22Rv1 (cell line): Measurements from ENCODE around the gene CNTF.
"Not testable (repeated sequence)": the region's sequence is repeated elsewhere in the genome, so short reads cannot be mapped to it uniquely, and the experiment has no call there.

Experiments
- ZFX ChIP-seq: fragments of 450-650 bp; IDR thresholded peaks from 2 replicates; pipeline ENCODE4 v1.6.1; 2017; ENCODE audit warnings: antibody characterized with exemption, borderline replicate concordance
- TF ChIP-seq, protein P1 (sequence below): fragments of 450-650 bp; IDR thresholded peaks from 2 replicates; pipeline ENCODE4 v1.5.1; 2017; ENCODE audit warnings: mild to moderate bottlenecking

DNA sequence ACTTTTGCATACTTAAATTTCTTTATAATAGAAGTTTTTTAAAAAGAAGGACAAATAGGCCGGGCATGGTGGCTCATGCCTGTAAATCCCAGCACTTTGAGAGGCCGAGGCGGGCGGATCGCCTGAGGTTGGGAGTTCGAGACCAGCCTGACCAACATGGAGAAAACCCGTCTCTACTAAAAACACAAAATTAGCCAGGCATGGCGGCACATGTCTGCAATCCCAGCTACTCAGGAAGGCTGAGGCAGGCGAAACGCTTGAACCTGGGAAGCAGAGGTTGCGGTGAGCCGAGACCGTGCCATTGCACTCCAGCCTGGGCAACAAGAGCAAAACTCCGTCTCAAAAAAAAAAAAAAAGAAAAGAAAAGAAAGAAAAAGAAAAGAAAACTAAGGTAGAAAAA is 49.6 kb upstream of the CNTF start:
- TF ChIP-seq, protein P1, sequence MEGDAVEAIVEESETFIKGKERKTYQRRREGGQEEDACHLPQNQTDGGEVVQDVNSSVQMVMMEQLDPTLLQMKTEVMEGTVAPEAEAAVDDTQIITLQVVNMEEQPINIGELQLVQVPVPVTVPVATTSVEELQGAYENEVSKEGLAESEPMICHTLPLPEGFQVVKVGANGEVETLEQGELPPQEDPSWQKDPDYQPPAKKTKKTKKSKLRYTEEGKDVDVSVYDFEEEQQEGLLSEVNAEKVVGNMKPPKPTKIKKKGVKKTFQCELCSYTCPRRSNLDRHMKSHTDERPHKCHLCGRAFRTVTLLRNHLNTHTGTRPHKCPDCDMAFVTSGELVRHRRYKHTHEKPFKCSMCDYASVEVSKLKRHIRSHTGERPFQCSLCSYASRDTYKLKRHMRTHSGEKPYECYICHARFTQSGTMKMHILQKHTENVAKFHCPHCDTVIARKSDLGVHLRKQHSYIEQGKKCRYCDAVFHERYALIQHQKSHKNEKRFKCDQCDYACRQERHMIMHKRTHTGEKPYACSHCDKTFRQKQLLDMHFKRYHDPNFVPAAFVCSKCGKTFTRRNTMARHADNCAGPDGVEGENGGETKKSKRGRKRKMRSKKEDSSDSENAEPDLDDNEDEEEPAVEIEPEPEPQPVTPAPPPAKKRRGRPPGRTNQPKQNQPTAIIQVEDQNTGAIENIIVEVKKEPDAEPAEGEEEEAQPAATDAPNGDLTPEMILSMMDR, result not testable (repeated sequence)
- TF ChIP-seq ZFX, result not testable (repeated sequence)
